Liver (tissue), 3 donors: ENCODE measurements around the gene CD244.

ENCODE experiments used
- GABPA ChIP-seq, 2 donors: IDR thresholded peaks in 1 of 2; conservative IDR thresholded peaks in 1 of 2; 2 replicates each; pipeline ENCODE4 v1.6.1; 2016; ENCODE audit warnings: antibody characterized with exemption in 2 of 2, mild to moderate bottlenecking in 1 of 2, moderate library complexity in 1 of 2
- RAD21 ChIP-seq, 2 donors: IDR thresholded peaks; 2 replicates each; pipeline ENCODE4 v1.6.1; 2016; ENCODE audit warnings: antibody characterized with exemption in 2 of 2, mild to moderate bottlenecking in 2 of 2
- RXRA ChIP-seq, 2 donors: IDR thresholded peaks; 2 replicates each; pipeline ENCODE4 v1.6.1; 2017 to 2018; ENCODE audit warnings: antibody characterized with exemption in 2 of 2, mild to moderate bottlenecking in 1 of 2
- SP1 ChIP-seq: IDR thresholded peaks from 2 replicates; pipeline ENCODE4 v1.6.1; 2018; ENCODE audit warnings: antibody characterized with exemption, mild to moderate bottlenecking
- TAF1 ChIP-seq: conservative IDR thresholded peaks from 2 replicates; pipeline ENCODE4 v1.6.1; 2016; ENCODE audit warnings: antibody characterized with exemption, mild to moderate bottlenecking
- YY1 ChIP-seq: IDR thresholded peaks from 2 replicates; pipeline ENCODE4 v1.6.1; 2016; ENCODE audit warnings: antibody characterized with exemption, mild to moderate bottlenecking
- TF ChIP-seq, protein P1 (sequence below): fragments of 150-350 bp; IDR thresholded peaks from 2 replicates; pipeline ENCODE4 v1.5.1; 2017; ENCODE audit warnings: improper control_type of control experiment, low read depth, low read length; ENCODE audit not compliant: missing input control
- TF ChIP-seq, protein P2 (sequence below): IDR thresholded peaks from 2 replicates; pipeline ENCODE4 v1.6.1; 2016; ENCODE audit warnings: antibody characterized with exemption
- TF ChIP-seq, protein P3 (sequence below): IDR thresholded peaks from 2 replicates; pipeline ENCODE4 v1.6.1; 2016; ENCODE audit warnings: antibody characterized with exemption, mild to moderate bottlenecking
- donor health status: healthy.
- donor health status: healthy.

DNA sequence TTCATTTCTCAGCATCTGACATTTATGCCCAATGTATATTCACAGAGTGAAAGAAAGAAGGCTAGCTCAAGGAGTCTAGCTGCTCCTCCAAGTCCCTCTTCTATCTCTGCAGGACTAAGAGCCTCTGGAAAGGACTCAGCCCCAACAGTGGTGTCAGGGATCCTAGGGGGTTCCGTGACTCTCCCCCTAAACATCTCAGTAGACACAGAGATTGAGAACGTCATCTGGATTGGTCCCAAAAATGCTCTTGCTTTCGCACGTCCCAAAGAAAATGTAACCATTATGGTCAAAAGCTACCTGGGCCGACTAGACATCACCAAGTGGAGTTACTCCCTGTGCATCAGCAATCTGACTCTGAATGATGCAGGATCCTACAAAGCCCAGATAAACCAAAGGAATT, 63.0 kb downstream of the CD244 start:
- TF ChIP-seq GABPA (IDR thresholded peaks at IDR 0.05 in 1 of 2, conservative IDR thresholded peaks at IDR 0.05 in 1 of 2) (no peak), RXRA (IDR thresholded peaks at IDR 0.05) (no peak), SP1 (no peak), TAF1 (no peak), RAD21 (IDR thresholded peaks at IDR 0.05) (no peak), YY1 (no peak)
- TF ChIP-seq, protein P1, sequence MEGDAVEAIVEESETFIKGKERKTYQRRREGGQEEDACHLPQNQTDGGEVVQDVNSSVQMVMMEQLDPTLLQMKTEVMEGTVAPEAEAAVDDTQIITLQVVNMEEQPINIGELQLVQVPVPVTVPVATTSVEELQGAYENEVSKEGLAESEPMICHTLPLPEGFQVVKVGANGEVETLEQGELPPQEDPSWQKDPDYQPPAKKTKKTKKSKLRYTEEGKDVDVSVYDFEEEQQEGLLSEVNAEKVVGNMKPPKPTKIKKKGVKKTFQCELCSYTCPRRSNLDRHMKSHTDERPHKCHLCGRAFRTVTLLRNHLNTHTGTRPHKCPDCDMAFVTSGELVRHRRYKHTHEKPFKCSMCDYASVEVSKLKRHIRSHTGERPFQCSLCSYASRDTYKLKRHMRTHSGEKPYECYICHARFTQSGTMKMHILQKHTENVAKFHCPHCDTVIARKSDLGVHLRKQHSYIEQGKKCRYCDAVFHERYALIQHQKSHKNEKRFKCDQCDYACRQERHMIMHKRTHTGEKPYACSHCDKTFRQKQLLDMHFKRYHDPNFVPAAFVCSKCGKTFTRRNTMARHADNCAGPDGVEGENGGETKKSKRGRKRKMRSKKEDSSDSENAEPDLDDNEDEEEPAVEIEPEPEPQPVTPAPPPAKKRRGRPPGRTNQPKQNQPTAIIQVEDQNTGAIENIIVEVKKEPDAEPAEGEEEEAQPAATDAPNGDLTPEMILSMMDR = no peak
- TF ChIP-seq, protein P2, sequence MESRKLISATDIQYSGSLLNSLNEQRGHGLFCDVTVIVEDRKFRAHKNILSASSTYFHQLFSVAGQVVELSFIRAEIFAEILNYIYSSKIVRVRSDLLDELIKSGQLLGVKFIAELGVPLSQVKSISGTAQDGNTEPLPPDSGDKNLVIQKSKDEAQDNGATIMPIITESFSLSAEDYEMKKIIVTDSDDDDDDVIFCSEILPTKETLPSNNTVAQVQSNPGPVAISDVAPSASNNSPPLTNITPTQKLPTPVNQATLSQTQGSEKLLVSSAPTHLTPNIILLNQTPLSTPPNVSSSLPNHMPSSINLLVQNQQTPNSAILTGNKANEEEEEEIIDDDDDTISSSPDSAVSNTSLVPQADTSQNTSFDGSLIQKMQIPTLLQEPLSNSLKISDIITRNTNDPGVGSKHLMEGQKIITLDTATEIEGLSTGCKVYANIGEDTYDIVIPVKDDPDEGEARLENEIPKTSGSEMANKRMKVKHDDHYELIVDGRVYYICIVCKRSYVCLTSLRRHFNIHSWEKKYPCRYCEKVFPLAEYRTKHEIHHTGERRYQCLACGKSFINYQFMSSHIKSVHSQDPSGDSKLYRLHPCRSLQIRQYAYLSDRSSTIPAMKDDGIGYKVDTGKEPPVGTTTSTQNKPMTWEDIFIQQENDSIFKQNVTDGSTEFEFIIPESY = no peak
- TF ChIP-seq, protein P3, sequence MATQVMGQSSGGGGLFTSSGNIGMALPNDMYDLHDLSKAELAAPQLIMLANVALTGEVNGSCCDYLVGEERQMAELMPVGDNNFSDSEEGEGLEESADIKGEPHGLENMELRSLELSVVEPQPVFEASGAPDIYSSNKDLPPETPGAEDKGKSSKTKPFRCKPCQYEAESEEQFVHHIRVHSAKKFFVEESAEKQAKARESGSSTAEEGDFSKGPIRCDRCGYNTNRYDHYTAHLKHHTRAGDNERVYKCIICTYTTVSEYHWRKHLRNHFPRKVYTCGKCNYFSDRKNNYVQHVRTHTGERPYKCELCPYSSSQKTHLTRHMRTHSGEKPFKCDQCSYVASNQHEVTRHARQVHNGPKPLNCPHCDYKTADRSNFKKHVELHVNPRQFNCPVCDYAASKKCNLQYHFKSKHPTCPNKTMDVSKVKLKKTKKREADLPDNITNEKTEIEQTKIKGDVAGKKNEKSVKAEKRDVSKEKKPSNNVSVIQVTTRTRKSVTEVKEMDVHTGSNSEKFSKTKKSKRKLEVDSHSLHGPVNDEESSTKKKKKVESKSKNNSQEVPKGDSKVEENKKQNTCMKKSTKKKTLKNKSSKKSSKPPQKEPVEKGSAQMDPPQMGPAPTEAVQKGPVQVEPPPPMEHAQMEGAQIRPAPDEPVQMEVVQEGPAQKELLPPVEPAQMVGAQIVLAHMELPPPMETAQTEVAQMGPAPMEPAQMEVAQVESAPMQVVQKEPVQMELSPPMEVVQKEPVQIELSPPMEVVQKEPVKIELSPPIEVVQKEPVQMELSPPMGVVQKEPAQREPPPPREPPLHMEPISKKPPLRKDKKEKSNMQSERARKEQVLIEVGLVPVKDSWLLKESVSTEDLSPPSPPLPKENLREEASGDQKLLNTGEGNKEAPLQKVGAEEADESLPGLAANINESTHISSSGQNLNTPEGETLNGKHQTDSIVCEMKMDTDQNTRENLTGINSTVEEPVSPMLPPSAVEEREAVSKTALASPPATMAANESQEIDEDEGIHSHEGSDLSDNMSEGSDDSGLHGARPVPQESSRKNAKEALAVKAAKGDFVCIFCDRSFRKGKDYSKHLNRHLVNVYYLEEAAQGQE = no peak
